Fibroblast of lung (primary cell): ENCODE measurements around the gene PADI1. TPM values are rescaled to one million over a fixed set of nuclear protein-coding genes. Genes with fewer than 3 reads are reported as not detected.

ENCODE experiments used
- polyA plus RNA-seq, 2 donors: library from polyadenylated mRNA; depleted of rRNA in 1 of 2; stranded (reverse) in 1 of 2; unstranded in 1 of 2; fragments of >200 nt; gene quantifications; 2 replicates each; pipeline ENCODE4 v1.2.1, GENCODE V29; 2011 to 2012; ENCODE audit warnings: missing spikeins in 1 of 2
- total RNA-seq: library from RNA; depleted of rRNA; stranded (reverse); fragments of >200 nt; gene quantifications from 2 replicates; pipeline ENCODE4 v1.2.1, GENCODE V29; 2014

Gene PADI1
- total and polyA plus RNA-seq, 2 donors (not counting 1 experiment from before 2014, with no cell fraction given) = not detected

Other genes starting within 250 kb of the PADI1 start
- 10.0 and 16.2 TPM in 2 replicates for gene MFAP2, start 224.5 kb upstream of the PADI1 start, total RNA-seq
- gene MFAP2, start 224.5 kb upstream of the PADI1 start, polyA plus RNA-seq = 14.1 and 40.4 TPM in 2 replicates
- 7.7 and 10.9 TPM in 2 replicates for gene ATP13A2, start 193.2 kb upstream of the PADI1 start, total RNA-seq
- 6.5 and 9.2 TPM in 2 replicates for gene ATP13A2, start 193.2 kb upstream of the PADI1 start, polyA plus RNA-seq
- 157 and 170 TPM in 2 replicates for gene SDHB, start 151.1 kb upstream of the PADI1 start, total RNA-seq
- gene SDHB, start 151.1 kb upstream of the PADI1 start, polyA plus RNA-seq = 136 and 155 TPM in 2 replicates
- not detected in 2 replicates for gene PADI2, start 85.7 kb upstream of the PADI1 start, total RNA-seq
- 0.03 TPM in 1 of 2 replicates, not detected in the other for gene PADI2, start 85.7 kb upstream of the PADI1 start, polyA plus RNA-seq
- not detected in 2 replicates for gene PADI3, start 44.0 kb downstream of the PADI1 start, total RNA-seq
- not detected in 2 replicates for gene PADI3, start 44.0 kb downstream of the PADI1 start, polyA plus RNA-seq
- gene PADI4, start 103.1 kb downstream of the PADI1 start, total RNA-seq = not detected in 2 replicates
- gene PADI4, start 103.1 kb downstream of the PADI1 start, polyA plus RNA-seq = not detected in 2 replicates
- gene PADI6, start 167.1 kb downstream of the PADI1 start, total RNA-seq = not detected in 2 replicates
- gene PADI6, start 167.1 kb downstream of the PADI1 start, polyA plus RNA-seq = not detected in 2 replicates
- gene RCC2, start 234.5 kb downstream of the PADI1 start, total RNA-seq = 21.5 and 22.9 TPM in 2 replicates
- gene RCC2, start 234.5 kb downstream of the PADI1 start, polyA plus RNA-seq = 23.6 and 35.6 TPM in 2 replicates